Mesothelial cell of epicardium (in vitro differentiated cells): ENCODE data around the gene CNTN1. TPM values are rescaled to one million over a fixed set of nuclear protein-coding genes. Genes with fewer than 3 reads are reported as not detected.

ENCODE experiments used
- DNase-seq, 2 experiments: peaks; one replicate each; pipeline ENCODE4 v3.0.0; 2021; ENCODE audit warnings: low spot score in 2 of 2; ENCODE audit not compliant: unreplicated experiment in 2 of 2
- H3K27ac Mint-ChIP-seq: 2 replicates; pipeline ENCODE4 v1.8.0; 2021; ENCODE audit warnings: mixed read lengths
- H3K27me3 Mint-ChIP-seq: 2 replicates; pipeline ENCODE4 v1.8.0; 2021; ENCODE audit warnings: low read depth, mixed read lengths
- H3K36me3 Mint-ChIP-seq: 2 replicates; pipeline ENCODE4 v1.8.0; 2021; ENCODE audit warnings: mixed read lengths
- H3K4me1 Mint-ChIP-seq: 2 replicates; pipeline ENCODE4 v1.8.0; 2021; ENCODE audit warnings: mixed read lengths
- H3K4me3 Mint-ChIP-seq: 2 replicates; pipeline ENCODE4 v1.8.0; 2021; ENCODE audit warnings: mild to moderate bottlenecking, moderate library complexity, mixed read lengths
- H3K9me3 Mint-ChIP-seq: 2 replicates; pipeline ENCODE4 v1.8.0; 2021; ENCODE audit warnings: mixed read lengths
- CTCF ChIP-seq: fragments of 200-600 bp; sonication (generic); IDR thresholded peaks from one replicate; pipeline ENCODE4 v1.5.0; 2021; ENCODE audit warnings: antibody characterized with exemption; ENCODE audit not compliant: unreplicated experiment
- total RNA-seq: library from RNA; stranded (reverse); gene quantifications from 3 replicates; pipeline ENCODE4 v1.2.1, GENCODE V29; 2021

The CNTN1 gene
- total RNA-seq, 1 donor from 2014 or later = 22.4 TPM

- DNase-seq = no peak
- TF ChIP-seq CTCF = no peak
- no peak overlapping the region for H3K4me3 Mint-ChIP-seq
- peaks cover 23% of the 10 kb centered on the region for H3K9me3 Mint-ChIP-seq
- H3K27ac Mint-ChIP-seq = no peak overlapping the region
- no peaks in the 10 kb centered on the region for H3K36me3 Mint-ChIP-seq
- H3K27me3 Mint-ChIP-seq = no peaks in the 10 kb centered on the region
- H3K4me1 Mint-ChIP-seq = peaks cover 3% of the 10 kb centered on the region
Measured at GRCh38 chr12:40843495-40843894, 151.3 kb downstream of the CNTN1 start.

- TF ChIP-seq CTCF = no peak
- DNase-seq = no peak
- Mint-ChIP-seq H3K4me3 (no peak overlapping the region), H3K27ac (no peak overlapping the region), H3K9me3 (peaks cover under 1% of the 10 kb centered on the region), H3K4me1 (peaks cover 11% of the 10 kb centered on the region), H3K27me3 (no peaks in the 10 kb centered on the region), H3K36me3 (no peaks in the 10 kb centered on the region)
Measured at GRCh38 chr12:40853221-40853620, 161.0 kb downstream of the CNTN1 start.

DNA sequence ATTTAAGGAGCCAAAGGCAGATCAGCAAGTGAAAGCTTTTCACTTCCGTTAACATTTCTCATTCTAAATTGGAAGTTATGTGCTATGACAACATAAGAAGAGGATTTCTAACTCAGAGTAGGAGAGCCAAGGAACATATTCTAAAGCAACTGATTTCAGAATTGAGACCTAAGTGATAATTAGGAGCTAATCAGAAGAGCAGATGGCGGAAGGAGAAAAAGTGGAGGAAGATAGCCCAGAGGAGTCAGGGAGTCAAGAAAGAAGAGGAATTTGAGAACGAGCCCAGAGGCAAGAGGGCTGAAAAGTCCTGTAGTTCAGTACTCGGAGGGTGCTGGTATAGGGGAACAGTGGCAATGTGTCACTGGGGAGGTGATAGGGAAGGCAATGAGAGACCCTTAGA lies 162.4 kb downstream of the CNTN1 start:
- no peak for DNase-seq
- peaks cover 3% of the 10 kb centered on the region for H3K9me3 Mint-ChIP-seq
- no peak for TF ChIP-seq CTCF
- H3K36me3 Mint-ChIP-seq = no peaks in the 10 kb centered on the region
- H3K4me3 Mint-ChIP-seq = no peak overlapping the region
- peaks cover 11% of the 10 kb centered on the region for H3K4me1 Mint-ChIP-seq
- no peaks in the 10 kb centered on the region for H3K27me3 Mint-ChIP-seq
- H3K27ac Mint-ChIP-seq = no peak overlapping the region

GRCh38 chr12:40864891-40865290 lies 172.7 kb downstream of the CNTN1 start:
- peaks cover 11% of the 10 kb centered on the region for H3K4me1 Mint-ChIP-seq
- H3K4me3 Mint-ChIP-seq = no peak overlapping the region
- TF ChIP-seq CTCF = no peak
- DNase-seq = no peak
- H3K27me3 Mint-ChIP-seq = no peaks in the 10 kb centered on the region
- H3K9me3 Mint-ChIP-seq = peaks cover 4% of the 10 kb centered on the region
- peaks cover 3% of the 10 kb centered on the region for H3K36me3 Mint-ChIP-seq
- H3K27ac Mint-ChIP-seq = no peak overlapping the region

- H3K36me3 Mint-ChIP-seq = no peaks in the 10 kb centered on the region
- no peaks in the 10 kb centered on the region for H3K27me3 Mint-ChIP-seq
- no peak overlapping the region for H3K27ac Mint-ChIP-seq
- no peaks in the 10 kb centered on the region for H3K4me1 Mint-ChIP-seq
- TF ChIP-seq CTCF = no peak
- H3K9me3 Mint-ChIP-seq = no peaks in the 10 kb centered on the region
- DNase-seq = no peak
- H3K4me3 Mint-ChIP-seq = no peak overlapping the region
Measured at GRCh38 chr12:40870981-40871380, 178.7 kb downstream of the CNTN1 start.

DNA sequence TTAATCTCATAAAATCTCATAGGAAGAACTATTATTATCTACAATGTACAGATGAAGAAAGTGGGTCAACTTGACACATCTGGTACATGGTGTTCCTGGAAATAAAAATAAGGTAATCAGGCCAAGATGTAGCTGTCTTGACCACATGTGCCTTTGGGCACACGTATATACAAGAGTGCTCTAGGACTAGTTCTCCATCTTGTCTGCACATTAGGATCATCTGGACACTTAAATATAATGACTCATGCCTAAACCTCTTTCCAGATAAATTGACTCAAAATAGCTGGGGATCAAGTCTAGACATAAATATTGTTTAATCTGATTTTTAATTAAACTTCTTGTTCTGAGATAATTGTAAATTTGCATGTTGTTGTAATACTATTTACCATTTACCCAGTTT lies 182.6 kb downstream of the CNTN1 start:
- Mint-ChIP-seq H3K36me3 (no peaks in the 10 kb centered on the region), H3K4me3 (no peak overlapping the region), H3K27me3 (no peaks in the 10 kb centered on the region), H3K4me1 (no peaks in the 10 kb centered on the region), H3K27ac (no peak overlapping the region), H3K9me3 (no peaks in the 10 kb centered on the region)
- DNase-seq = no peak
- TF ChIP-seq CTCF = no peak
